Type B pancreatic cell (in vitro differentiated cells): Measurements from ENCODE around the gene FAT3. TPM values are rescaled to one million over a fixed set of nuclear protein-coding genes. Genes with fewer than 3 reads are reported as not detected.

Experiments
- DNase-seq: peaks from one replicate; pipeline ENCODE4 v3.0.0; 2021; ENCODE audit warnings: mixed read lengths; ENCODE audit not compliant: unreplicated experiment; ENCODE audit errors: extremely low spot score
- H3K27ac Mint-ChIP-seq: 2 replicates; pipeline ENCODE4 v1.8.0; 2021; ENCODE audit warnings: mild to moderate bottlenecking, mixed read lengths
- H3K27me3 Mint-ChIP-seq: 2 replicates; pipeline ENCODE4 v1.8.0; 2021; ENCODE audit warnings: mixed read lengths
- H3K36me3 Mint-ChIP-seq: 2 replicates; pipeline ENCODE4 v1.8.0; 2021; ENCODE audit warnings: mixed read lengths
- H3K4me1 Mint-ChIP-seq: one replicate; pipeline ENCODE4 v1.8.0; 2021; ENCODE audit warnings: mixed read lengths; ENCODE audit not compliant: unreplicated experiment
- H3K4me3 Mint-ChIP-seq: 2 replicates; pipeline ENCODE4 v1.8.0; 2021; ENCODE audit warnings: mild to moderate bottlenecking, mixed read lengths
- H3K9me3 Mint-ChIP-seq: 2 replicates; pipeline ENCODE4 v1.8.0; 2021; ENCODE audit warnings: mixed read lengths
- total RNA-seq: library from RNA; stranded (reverse); gene quantifications from 2 replicates; pipeline ENCODE4 v1.2.1, GENCODE V29; 2021; ENCODE audit warnings: low replicate concordance
- TF ChIP-seq, protein P1 (sequence below): fragments of 200-600 bp; sonication (generic); conservative IDR thresholded peaks from 2 replicates; pipeline ENCODE4 v1.5.0; 2021; ENCODE audit warnings: antibody characterized with exemption, mild to moderate bottlenecking

The FAT3 gene
- total RNA-seq, 1 donor from 2014 or later, result 70.0 TPM

DNA sequence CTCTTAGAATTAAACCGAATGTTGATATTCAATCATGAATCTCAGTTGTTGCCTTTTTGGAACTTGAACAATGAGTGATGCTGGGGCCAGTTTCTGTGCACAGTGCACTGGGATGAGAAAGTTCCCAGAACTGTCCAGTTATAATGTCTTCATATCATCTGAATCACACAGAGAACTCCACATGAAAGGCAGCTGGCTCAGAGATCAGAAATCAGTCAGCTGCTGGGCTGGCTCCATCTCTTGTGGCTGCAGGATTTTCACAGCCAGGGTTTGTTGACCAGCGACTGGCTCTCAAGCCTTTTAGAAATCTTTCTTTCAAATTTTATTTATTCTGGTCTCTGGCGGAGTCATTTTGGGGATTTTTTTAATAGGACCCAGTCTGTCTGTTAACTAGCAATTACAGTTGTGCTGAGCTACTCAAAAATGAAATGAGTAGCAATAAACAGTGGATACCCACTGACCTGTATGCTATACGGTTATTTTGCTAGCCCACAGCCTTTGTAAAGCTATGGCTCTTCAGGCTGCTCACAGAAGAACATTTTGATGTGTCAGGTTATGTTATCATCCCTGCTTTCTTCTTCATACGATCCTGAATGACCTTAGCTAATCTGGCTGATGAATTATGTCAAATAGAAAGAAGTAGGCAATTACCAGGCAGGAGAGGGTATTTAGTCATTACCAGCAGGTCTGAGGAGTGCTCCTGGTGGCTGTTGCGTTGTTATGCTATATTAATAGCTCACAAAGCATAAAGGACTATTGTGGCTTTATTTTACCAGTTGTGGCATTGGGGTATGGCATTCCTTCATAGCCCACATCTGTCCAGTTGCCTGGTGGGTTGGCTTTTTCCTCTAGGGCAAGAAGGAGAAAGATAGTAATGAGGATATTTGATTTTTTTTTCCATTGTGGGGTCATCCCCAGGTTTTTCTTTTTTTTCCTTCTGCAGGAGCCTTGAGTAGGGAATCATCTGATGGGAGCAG, 3.6 kb downstream of the FAT3 start:
- H3K9me3 Mint-ChIP-seq, result no peaks in the 10 kb centered on the region
- H3K36me3 Mint-ChIP-seq, result no peaks in the 10 kb centered on the region
- peaks cover 19% of the 10 kb centered on the region for H3K27me3 Mint-ChIP-seq
- H3K27ac Mint-ChIP-seq, result no peak overlapping the region
- TF ChIP-seq, protein P1, sequence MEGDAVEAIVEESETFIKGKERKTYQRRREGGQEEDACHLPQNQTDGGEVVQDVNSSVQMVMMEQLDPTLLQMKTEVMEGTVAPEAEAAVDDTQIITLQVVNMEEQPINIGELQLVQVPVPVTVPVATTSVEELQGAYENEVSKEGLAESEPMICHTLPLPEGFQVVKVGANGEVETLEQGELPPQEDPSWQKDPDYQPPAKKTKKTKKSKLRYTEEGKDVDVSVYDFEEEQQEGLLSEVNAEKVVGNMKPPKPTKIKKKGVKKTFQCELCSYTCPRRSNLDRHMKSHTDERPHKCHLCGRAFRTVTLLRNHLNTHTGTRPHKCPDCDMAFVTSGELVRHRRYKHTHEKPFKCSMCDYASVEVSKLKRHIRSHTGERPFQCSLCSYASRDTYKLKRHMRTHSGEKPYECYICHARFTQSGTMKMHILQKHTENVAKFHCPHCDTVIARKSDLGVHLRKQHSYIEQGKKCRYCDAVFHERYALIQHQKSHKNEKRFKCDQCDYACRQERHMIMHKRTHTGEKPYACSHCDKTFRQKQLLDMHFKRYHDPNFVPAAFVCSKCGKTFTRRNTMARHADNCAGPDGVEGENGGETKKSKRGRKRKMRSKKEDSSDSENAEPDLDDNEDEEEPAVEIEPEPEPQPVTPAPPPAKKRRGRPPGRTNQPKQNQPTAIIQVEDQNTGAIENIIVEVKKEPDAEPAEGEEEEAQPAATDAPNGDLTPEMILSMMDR, result no peak
- H3K4me1 Mint-ChIP-seq, result peaks cover 44% of the 10 kb centered on the region
- no peak for DNase-seq
- H3K4me3 Mint-ChIP-seq, result peak overlapping the region; percentile 98

DNA sequence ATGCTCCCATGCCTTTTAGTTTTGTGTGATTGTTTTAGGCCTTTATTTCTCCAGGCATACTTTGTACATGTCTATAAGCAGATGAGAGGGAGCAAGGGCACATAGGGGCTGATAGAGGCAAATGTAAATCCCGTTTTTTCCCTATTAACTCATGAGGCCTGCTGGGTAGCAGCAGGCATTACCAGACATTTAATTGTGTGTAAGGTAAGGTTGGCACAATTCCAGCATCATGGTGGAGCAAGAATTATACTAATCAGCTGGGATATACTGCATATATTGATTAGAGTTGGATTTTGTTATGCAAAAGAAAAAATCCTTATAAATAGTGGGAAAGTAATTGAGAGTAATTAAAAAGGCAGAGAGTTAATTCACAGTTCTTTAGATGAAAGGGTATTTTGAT, 12.2 kb downstream of the FAT3 start:
- no peak overlapping the region for H3K4me3 Mint-ChIP-seq
- peaks cover 17% of the 10 kb centered on the region for H3K4me1 Mint-ChIP-seq
- H3K27me3 Mint-ChIP-seq, result no peaks in the 10 kb centered on the region
- no peak overlapping the region for H3K27ac Mint-ChIP-seq
- no peaks in the 10 kb centered on the region for H3K36me3 Mint-ChIP-seq
- DNase-seq, result no peak
- no peaks in the 10 kb centered on the region for H3K9me3 Mint-ChIP-seq
- TF ChIP-seq, protein P1, result no peak

DNA sequence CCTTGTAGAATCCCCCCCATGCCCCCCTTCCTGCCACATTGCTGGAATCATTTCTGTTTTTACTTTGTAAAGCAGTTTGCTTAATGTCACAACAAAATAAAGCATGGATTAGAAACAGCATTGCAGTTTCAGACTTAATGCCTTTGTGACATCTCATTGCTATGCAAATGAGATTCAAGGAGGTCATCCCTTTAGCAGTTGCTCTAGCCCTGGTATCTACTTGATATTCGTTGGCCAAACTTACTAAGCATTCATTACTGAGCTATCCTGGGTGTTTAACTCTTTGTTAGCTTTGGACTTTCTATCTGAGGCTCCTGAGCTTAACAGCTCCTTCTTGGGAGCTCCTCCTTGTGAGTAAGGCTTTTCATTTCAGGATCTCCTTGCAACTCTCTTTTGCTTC, 16.3 kb downstream of the FAT3 start:
- Mint-ChIP-seq H3K27ac (no peak overlapping the region), H3K36me3 (peaks cover 8% of the 10 kb centered on the region), H3K4me1 (peaks cover 18% of the 10 kb centered on the region), H3K4me3 (no peak overlapping the region), H3K9me3 (no peaks in the 10 kb centered on the region), H3K27me3 (no peaks in the 10 kb centered on the region)
- DNase-seq, result no peak
- TF ChIP-seq, protein P1, result no peak

DNA sequence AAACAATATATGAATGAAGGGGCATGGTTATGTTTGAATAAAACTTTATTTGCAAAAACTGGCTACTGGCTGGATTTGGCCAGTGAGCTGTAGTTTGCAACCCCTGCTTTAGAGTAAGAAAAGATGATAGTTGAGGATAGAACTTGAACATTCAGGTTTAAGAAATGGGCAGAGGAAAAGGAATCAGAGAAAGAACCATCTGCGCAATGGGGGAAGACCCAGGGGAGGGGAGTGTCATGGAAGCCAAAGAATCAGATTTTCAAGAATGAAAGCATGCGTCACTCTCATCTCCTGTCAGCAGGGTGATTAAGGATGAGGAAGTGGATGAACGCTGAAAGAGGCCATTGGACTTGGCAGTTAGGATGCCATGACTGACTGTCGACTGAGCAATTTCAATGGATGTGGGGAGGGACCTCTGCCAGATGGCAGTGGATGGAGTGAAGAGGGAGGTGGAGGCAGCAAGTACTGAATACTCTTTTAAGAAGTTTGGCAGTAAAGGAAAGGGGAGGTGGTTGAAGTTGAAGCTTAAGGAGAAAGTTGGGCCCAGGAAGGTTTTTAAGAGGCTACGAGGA, 21.2 kb downstream of the FAT3 start:
- Mint-ChIP-seq H3K9me3 (no peaks in the 10 kb centered on the region), H3K36me3 (peaks cover 8% of the 10 kb centered on the region), H3K27me3 (no peaks in the 10 kb centered on the region), H3K4me1 (peaks cover 9% of the 10 kb centered on the region), H3K4me3 (no peak overlapping the region), H3K27ac (no peak overlapping the region)
- TF ChIP-seq, protein P1, result no peak
- DNase-seq, result no peak

DNA sequence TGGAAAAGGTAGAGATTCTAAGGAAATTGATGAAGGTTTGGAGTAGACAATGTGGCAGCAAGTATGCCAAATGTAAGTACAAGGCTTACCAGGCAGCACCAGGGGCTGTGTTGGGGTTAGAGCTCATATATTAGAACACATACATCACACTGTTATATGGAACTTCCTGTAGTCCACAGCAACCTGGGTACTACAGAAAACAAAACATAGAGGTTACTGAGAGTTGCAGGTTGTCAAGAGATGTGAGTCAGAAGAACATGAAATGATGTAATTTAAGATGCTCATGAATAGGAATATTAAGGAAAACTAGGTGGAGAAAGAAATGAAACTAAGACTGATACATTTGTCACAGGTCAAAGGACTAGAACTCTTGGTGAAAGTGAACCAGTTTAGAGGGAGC, 22.0 kb downstream of the FAT3 start:
- no peak for DNase-seq
- H3K4me1 Mint-ChIP-seq, result peaks cover 9% of the 10 kb centered on the region

More for the DNA sequence above, 22.0 kb downstream of the FAT3 start:
- Mint-ChIP-seq H3K9me3 (no peaks in the 10 kb centered on the region), H3K27me3 (no peaks in the 10 kb centered on the region), H3K4me3 (no peak overlapping the region), H3K27ac (no peak overlapping the region), H3K36me3 (peaks cover 8% of the 10 kb centered on the region)
- TF ChIP-seq, protein P1, result no peak
